B cell (primary cell): ENCODE data around the gene STX18. TPM values are rescaled to one million over a fixed set of nuclear protein-coding genes. Genes with fewer than 3 reads are reported as not detected.

ENCODE experiments used
- ATAC-seq: fragments of 200-7000 bp; cut with Tn5 transposase; one replicate; pipeline ENCODE4 v1.10.0; 2021; ENCODE audit warnings: low read depth, mild to moderate bottlenecking, moderate number of reproducible peaks, moderate library complexity
- CTCF ChIA-PET: fragments of 350-600 bp; sonication (Branson Sonifier 250); formaldehyde crosslinking; loops from one replicate; lab custom pipeline; 2021; ENCODE audit warnings: antibody characterized with exemption, inconsistent platforms; lab: Charles Lee
- POLR2A ChIA-PET: fragments of 350-600 bp; sonication (Branson Sonifier 250); formaldehyde crosslinking; loops from one replicate; lab custom pipeline; 2021; ENCODE audit warnings: antibody characterized with exemption; lab: Charles Lee
- DNase-seq: peaks from one replicate; pipeline ENCODE4 v3.0.0; 2013
- H2AFZ ChIP-seq: 2 replicates; pipeline ENCODE4 v1.6.1; 2012; ENCODE audit warnings: mild to moderate bottlenecking, low read depth, low read length; ENCODE audit not compliant: insufficient read depth, poor library complexity, severe bottlenecking
- H3K27ac ChIP-seq, 2 donors: 1 replicate in 1 of 2; 2 replicates in 1 of 2; pipeline ENCODE4 v1.5.1; 2012 to 2013; ENCODE audit warnings: low read length in 2 of 2, mild to moderate bottlenecking in 2 of 2, moderate library complexity in 1 of 2
- H3K27me3 ChIP-seq, 4 experiments: fragments of 200-600 bp in 1 of 4; sonication (generic) in 1 of 4; replicated peaks in 1 of 4; 1 replicate in 2 of 4; 2 replicates in 2 of 4; pipeline versions ENCODE4 v1.6.1 to v1.7.0; 2013 to 2016; ENCODE audit warnings: low read length in 3 of 4, mild to moderate bottlenecking in 2 of 4, mixed read lengths in 1 of 4, moderate library complexity in 1 of 4; ENCODE audit not compliant: insufficient read depth in 4 of 4, control insufficient read depth in 3 of 4; ENCODE audit errors: control extremely low read depth in 1 of 4
- H3K36me3 ChIP-seq, 2 experiments: replicated peaks in 1 of 2; 1 replicate in 1 of 2; 2 replicates in 1 of 2; pipeline versions ENCODE4 v1.6.1 to v1.7.1; 2013; ENCODE audit warnings: low read length in 1 of 2; ENCODE audit not compliant: insufficient read depth in 2 of 2, control insufficient read depth in 1 of 2; ENCODE audit errors: control extremely low read depth in 1 of 2, extremely low read depth in 1 of 2
- H3K4me1 ChIP-seq, 2 donors: fragments of 200-600 bp in 1 of 2; sonication (generic) in 1 of 2; 1 replicate in 1 of 2; 2 replicates in 1 of 2; pipeline versions ENCODE4 v1.5.1 to v1.6.1; 2013 to 2017; ENCODE audit warnings: low read length in 2 of 2; ENCODE audit not compliant: control insufficient read depth in 2 of 2, insufficient read depth in 2 of 2
- H3K4me2 ChIP-seq: replicated peaks from 2 replicates; pipeline ENCODE3; 2012; ENCODE audit warnings: mild to moderate bottlenecking, low read depth, low read length; ENCODE audit not compliant: poor library complexity, severe bottlenecking
- H3K4me3 ChIP-seq, 5 experiments: fragments of 200-600 bp in 1 of 5; sonication (generic) in 1 of 5; 1 replicate in 3 of 5; 2 replicates in 2 of 5; pipeline versions ENCODE4 v1.5.1 to v1.7.0; 2011 to 2016; ENCODE audit warnings: low read length in 4 of 5, mild to moderate bottlenecking in 4 of 5, low read depth in 2 of 5, control low read depth in 1 of 5, moderate library complexity in 1 of 5; ENCODE audit not compliant: insufficient read depth in 1 of 5; ENCODE audit errors: control extremely low read depth in 1 of 5, extremely low read depth in 1 of 5
- H3K79me2 ChIP-seq: fragments of 200-600 bp; sonication (generic); one replicate; pipeline ENCODE4 v1.6.0; 2016; ENCODE audit warnings: low read length; ENCODE audit not compliant: control insufficient read depth, insufficient read depth
- H3K9ac ChIP-seq: fragments of 200-600 bp; sonication (generic); 2 replicates; pipeline ENCODE4 v1.6.1; 2017; ENCODE audit warnings: mild to moderate bottlenecking, low read length, moderate library complexity
- H3K9me3 ChIP-seq, 3 donors: one replicate each; pipeline versions ENCODE4 v1.6.1 to v1.7.1; 2013; ENCODE audit warnings: low read length in 2 of 3; ENCODE audit not compliant: control insufficient read depth in 2 of 3, insufficient read depth in 1 of 3; ENCODE audit errors: control extremely low read depth in 1 of 3
- H4K20me1 ChIP-seq: 2 replicates; pipeline ENCODE4 v1.6.0; 2012; ENCODE audit warnings: mild to moderate bottlenecking, low read length; ENCODE audit not compliant: insufficient read depth, control insufficient read depth, poor library complexity, severe bottlenecking
- H3K27ac Mint-ChIP-seq: one replicate; pipeline ENCODE4 v1.8.0; 2021; ENCODE audit warnings: mixed read lengths
- H3K27me3 Mint-ChIP-seq: one replicate; pipeline ENCODE4 v1.8.0; 2021; ENCODE audit warnings: mixed read lengths
- H3K4me1 Mint-ChIP-seq: one replicate; pipeline ENCODE4 v1.8.0; 2021; ENCODE audit warnings: mixed read lengths
- H3K4me3 Mint-ChIP-seq: one replicate; pipeline ENCODE4 v1.8.0; 2021; ENCODE audit warnings: mixed read lengths
- H3K9me3 Mint-ChIP-seq: one replicate; pipeline ENCODE4 v1.8.0; 2022; ENCODE audit warnings: mixed read lengths; ENCODE audit not compliant: insufficient read depth
- CTCF ChIP-seq: fragments of 200-600 bp; IDR thresholded peaks from one replicate; pipeline ENCODE4 v1.8.0; 2022; ENCODE audit warnings: antibody characterized with exemption, mild to moderate bottlenecking
- EZH2 ChIP-seq: IDR thresholded peaks from 2 replicates; pipeline ENCODE4 v1.6.1; 2012; ENCODE audit warnings: borderline replicate concordance, low read depth, mild to moderate bottlenecking, moderate library complexity, low read length; ENCODE audit not compliant: insufficient read depth, poor library complexity, severe bottlenecking
- WGBS: methylation state at CpG from one replicate; pipeline ENCODE4 v1.1.5; 2013; ENCODE audit warnings: missing lambda C conversion rate; ENCODE audit not compliant: insufficient coverage; 5-methylcytosine and 5-hydroxymethylcytosine counted together
- intact Hi-C: fragments of 100-400 bp; cut with micrococcal nuclease; formaldehyde crosslinking; loops from one replicate; pipeline ENCODE4 v1.10.0; 2022
- polyA plus RNA-seq: library from polyadenylated mRNA; depleted of rRNA; stranded (reverse); fragments of >200 nt; gene quantifications from 2 replicates; pipeline ENCODE4 v1.2.3, GENCODE V29; 2012
- total RNA-seq, 2 donors: library from RNA; stranded (reverse); fragments of 120-200 nt in 1 of 2; gene quantifications; 1 replicate in 1 of 2; 2 replicates in 1 of 2; pipeline versions ENCODE4 v1.2.3 to v1.2.4, GENCODE V29; 2013 to 2022

The STX18 gene
- total and polyA plus RNA-seq, 2 donors (not counting 1 experiment from before 2014, with no cell fraction given): 20.3 to 33.6 TPM

GRCh38 chr4:4386296-4386735, 155.5 kb downstream of the STX18 start:
- DNase-seq: no peak
- WGBS: 2% methylated on average over 36 of the region's 36 CpGs
- peaks cover 52% of the 10 kb centered on the region for H3K27me3 Mint-ChIP-seq

More at GRCh38 chr4:4386296-4386735, 155.5 kb downstream of the STX18 start:
- Histone ChIP-seq H2AFZ (no peak overlapping the region), H3K4me2 (peak overlapping the region; percentile 54), H4K20me1 (no peaks in the 10 kb centered on the region), H3K27me3 (peaks cover 0 to 60% (median 17%) of the 10 kb centered on the region in 4 experiments), H3K9me3 (peaks cover 0 to 2% (median 0%) of the 10 kb centered on the region in 3 donors), H3K4me1 (peaks cover 13 to 23% of the 10 kb centered on the region in 2 donors), H3K36me3 (no peaks in the 10 kb centered on the region), H3K27ac (no peak overlapping the region), H3K9ac (no peak overlapping the region), H3K79me2 (no peaks in the 10 kb centered on the region), H3K4me3 (no peak overlapping the region)
- intact Hi-C loops: no loop called here
- Mint-ChIP-seq H3K4me3 (peak overlapping the region; percentile 61), H3K27ac (no peak overlapping the region), H3K4me1 (peaks cover 14% of the 10 kb centered on the region), H3K9me3 (no peaks in the 10 kb centered on the region)
- no peak for TF ChIP-seq EZH2
- TF ChIP-seq CTCF: no peak
- ATAC-seq: no peak
- POLR2A ChIA-PET: no interaction called here
- CTCF ChIA-PET: no interaction called here
